ENCODE data around the gene NPAS1.
"Not testable (repeated sequence)": the region's sequence is repeated elsewhere in the genome, so short reads cannot be mapped to it uniquely, and the experiment has no call there.

The NPAS1 gene

DNA sequence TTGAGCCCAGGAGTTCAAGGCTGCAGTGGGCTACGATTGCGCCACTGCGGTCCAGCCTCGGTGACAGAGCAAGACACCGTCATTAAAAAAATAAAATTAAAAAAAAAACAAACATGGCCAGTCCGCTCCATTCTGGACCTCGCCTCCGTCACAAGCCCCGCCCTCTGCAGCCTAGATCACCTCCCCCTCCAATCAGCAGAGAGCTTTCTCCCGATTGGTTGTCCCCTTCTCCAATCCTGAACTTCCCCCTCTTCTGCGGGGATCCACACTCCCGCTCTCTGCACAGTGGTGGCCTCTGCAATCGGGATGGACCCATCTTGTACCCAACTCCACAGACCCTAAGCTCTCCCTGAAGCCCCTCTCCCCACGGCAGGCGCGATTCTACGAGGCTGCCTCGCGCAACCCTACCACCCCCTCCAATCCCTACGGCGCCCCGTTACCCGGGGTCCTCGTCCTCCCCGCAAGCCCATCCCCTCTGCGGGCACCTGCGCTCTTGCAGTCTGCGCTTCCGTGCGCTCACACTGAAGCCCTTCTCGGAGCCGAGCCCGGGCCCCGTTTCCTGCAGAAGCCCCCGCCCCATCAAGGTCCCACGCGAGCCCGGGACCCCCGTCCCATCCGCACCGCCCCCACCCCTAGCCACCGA, 28.2 kb downstream of the NPAS1 start:
- peak; percentile 46 for DNase-seq

DNA sequence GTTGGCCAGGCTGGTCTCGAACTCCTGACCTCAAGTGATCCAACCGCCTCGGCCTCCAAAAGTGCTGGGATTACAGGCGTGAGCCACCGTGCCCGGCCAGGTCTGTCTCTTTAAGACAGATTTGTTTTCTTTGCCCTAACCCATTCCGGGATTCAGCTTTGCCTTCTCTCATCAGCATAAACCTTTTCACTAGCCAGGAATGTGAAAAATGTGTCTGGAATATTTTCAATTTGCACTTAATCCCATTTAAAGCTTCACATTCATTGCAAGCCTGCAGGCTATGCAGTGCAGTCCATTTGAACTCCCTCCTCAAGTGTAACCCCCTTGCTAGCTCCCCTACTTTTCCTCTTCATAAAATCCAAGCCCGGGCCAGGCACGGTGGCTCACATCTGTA, 29.7 kb downstream of the NPAS1 start:
- no peak for DNase-seq

DNA sequence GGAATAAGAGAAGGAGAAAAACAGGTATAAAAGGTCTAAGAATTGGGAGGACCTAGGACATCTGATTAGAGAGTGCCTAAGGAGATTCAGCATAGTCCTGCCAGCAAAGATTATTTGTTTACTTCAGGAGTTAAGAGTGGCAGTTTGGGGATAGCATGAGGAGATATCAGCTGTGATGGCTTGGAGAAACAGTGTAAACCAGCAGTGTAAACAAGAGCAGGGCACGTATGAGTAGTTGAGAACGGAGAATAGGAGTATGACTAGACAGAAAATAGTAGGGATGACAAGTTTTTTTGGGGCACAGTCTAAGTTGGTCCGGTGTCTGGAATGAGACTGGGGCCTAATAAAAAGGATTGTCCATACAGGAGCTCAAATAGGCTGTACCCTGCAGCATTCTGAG, 30.9 kb downstream of the NPAS1 start:
- DNase-seq: not testable (repeated sequence)

DNA sequence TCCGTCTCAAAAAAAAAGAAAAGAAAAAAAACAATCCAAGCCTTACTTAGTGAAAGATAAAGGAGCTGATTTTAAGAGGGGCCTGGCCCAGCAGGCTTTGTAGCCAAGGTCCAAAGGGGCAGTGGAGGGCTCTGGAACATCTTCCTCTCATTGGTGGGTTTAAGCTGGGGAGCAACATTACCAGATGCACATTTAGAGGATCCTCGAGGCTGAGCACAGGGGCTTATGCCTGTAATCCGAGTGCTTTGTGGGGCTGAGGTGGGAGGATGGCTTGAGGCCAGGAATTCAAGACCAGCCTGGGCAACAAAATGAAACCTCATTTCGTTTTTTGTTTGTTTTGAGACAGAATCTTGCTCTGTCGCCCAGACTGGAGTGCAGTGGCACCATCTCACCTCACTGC, 36.8 kb downstream of the NPAS1 start:
- DNase-seq: no peak

DNA sequence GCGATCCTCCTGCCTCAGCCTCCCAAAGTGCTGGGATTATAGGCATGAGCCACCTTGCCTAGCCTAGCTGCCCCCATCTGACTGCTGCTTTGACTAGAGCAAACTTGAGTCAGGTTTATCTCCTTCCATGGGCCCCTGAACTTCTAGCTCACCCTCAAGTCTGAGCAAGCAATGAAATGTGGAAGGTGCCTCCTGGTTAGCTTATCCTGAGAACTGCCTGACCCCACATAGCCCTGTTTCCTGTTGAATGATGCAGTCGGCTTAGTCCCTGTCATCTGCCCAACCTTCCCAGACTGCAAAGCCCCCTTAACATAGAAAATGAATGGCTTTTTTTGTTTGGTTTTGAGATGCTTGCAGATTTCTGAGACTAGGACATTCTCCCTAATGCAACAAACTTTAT, 37.7 kb downstream of the NPAS1 start:
- no peak for DNase-seq

DNA sequence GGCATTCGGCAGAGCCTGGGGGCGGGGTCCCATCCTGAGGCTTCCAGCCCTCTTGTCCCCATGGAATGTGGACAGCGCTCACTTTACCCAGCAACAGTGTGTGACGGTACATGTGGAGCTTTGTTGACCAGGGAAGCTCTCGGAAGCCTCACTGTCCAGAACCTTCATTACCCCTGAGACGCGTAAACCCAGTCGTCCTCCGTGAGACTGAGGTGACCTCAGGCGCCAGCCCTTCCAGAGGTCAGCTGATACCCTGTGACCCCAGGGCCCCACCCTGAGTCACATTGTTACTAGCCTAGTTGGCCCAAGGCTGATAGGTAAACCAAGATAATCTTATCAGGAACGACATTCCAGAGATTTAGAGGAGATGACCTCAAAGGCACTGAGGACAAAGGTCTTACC, 39.0 kb downstream of the NPAS1 start:
- no peak for DNase-seq

DNA sequence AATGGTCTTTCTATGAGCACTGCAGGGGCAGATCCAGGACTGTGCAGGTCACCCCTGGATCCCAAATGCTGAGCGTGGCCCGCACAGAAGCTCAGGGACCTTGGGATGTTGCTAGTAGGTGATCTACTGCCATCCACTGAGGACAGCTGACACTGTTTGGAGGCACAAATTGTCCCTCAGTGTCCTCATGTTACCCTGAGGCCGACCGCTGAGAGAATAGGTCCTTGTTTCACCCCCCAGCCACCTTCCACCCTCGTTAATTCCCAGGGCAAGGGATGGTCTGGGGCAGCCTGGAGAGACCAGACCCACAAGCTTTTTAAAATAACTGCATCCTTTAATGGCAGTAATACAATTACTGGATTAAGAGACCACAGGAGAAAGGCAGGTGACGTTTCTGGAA, 44.2 kb downstream of the NPAS1 start:
- no peak for DNase-seq

DNA sequence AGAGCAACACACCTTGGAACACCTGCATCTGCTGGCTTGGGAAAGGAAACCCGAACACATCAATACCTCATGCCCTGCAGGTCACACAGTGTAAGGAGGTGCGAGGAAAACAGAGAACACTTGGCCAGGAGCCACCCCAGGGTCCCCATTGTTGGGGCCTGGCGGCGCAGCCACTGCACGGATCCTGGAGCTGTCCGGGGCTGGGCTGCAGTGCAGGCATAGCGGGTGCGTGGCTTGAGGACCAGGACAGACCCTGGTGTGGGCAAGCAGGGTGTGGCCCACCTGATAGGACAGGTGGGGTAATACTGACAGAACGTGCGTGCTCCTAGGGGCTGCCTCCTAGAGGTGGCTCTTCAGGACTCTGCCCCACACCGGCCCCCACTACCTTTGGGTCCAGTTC, 45.6 kb downstream of the NPAS1 start:
- no peak for DNase-seq

DNA sequence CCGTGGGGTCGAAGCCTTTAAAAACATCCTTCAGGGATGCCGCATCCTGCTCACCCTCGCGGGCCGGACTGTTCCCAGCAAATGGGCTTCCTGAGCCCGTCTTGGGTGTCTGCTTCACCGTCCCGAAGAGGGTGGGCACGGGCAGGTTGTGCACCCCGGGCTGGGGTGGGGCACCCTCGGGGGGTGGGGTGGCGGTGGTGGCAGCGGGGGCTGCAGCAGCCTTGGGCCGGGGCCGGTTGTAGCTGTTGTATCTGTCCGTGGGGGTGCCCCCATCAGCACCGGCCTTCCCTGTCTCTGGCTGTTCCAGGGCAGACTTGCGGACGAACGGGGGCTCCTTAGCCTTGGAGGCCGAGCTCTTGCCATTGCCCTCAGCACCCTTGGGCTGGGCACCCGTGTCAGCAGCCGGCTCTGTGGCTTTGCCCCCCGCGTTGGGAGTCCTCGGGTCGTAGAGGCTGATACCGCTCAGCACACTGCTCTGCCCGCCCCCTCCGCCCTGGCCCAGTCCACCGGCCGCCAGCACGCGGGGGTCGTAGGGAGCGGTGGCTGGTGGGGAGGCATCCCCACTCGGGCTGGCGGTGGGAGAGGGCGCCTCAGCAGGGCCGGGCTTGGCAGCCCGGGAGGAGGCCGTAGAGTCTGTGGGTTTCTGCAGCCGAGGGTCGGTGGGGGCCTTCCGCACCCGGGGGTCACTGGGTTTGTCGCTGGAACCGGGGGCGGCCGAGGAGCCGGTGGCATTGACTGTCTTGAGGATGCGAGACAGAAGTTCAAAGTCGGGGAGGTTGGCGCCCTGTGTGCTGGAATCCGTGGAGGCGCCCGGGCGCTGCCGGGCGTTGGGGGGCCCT, 47.0 kb downstream of the NPAS1 start:
- DNase-seq: no peak

DNA sequence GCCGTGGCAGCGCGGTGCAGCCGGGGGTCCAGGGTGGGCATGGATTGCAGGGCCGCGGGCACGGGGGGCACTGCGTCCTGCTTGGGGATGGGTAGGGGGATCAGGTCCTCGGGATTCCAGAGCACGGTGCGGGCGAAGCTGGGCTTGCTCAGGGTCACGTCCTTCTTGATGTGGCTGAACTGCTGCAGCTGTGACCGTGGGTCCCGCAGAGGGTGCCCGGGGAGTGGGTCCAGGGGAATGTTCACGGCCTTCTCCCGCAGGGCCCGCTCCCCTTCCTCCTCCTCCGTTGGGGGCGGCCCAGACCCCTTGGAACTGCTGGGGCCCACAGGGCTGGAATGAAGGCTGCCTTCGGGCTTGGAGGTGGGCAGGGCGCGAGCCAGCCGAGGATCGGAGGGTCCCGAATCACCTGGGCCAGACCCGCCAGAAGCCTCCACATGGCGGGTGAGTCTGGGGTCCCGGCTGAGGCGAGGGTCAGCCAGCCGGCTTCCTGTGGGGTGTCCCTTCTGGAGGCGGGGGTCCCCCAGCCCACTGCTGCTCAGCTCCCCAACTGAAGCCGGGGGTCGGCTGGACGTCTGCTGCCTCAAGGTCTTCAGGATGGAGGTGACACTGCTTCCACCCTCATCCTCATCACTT, 47.7 kb downstream of the NPAS1 start:
- no peak for DNase-seq

DNA sequence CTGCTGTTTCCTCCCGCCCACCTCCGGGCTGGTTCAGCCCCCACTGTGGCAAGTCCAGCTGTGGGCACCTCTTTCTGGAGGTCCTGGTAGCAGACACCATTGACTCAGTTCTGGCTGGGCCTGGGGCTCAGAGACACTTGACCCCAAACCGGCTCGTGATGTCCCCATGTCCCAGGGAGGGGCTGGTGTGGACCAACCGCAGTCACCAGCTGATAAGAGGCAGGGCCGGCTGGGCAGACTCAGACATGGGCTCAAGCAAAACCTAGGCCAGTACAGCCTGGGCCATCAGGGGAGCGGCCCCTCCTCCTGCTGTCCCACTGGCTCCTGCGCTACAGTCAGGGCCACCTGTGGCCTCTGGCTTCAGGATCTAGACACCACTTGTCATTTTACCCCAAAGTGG, 48.6 kb downstream of the NPAS1 start:
- no peak for DNase-seq

DNA sequence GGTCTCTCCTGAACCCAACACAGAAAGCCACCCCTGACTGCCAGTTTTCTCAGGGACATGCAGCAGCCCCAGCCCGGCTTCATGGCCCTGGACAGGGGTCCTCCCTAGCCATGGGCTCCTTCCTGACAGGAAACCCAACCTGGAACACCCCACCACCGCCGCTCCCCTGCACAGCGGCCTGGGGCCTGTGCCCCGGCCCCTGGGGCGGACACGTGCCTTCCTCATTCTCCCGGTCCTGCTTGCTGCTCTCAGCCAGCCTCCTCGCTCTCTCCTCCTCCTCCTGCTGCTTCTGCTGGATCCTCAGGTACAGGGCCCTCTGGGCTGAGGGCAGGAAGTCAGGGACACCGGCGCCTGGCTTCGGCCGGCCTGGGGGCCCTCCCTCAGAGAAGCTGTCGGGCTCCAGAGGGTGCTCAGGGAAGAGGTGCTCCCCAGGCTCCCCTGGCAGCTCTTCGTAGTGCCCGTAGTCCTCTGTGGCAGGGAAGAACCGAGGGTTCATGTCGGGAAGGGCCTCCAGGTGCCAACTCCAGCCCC, 49.3 kb downstream of the NPAS1 start:
- DNase-seq: no peak

DNA sequence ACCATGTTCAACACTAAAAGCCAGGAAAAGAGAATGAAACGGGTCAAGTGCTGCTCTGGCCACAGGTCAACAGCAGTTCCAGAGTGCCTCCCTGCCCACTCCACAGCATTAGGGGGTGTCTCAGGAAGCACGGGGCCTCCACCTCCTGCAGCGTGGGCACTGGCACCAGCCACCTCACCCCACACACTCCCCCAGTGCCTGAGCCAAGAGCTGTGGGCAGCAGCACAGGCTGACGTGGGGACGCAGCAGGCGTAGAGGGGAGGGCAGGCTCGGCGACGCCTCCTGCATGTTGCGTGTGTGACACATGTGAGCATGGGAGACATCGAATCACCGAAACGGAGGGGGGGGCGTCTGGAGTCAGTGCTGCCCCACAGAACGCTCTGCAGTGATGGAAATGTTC, 50.2 kb downstream of the NPAS1 start:
- DNase-seq: no peak

DNA sequence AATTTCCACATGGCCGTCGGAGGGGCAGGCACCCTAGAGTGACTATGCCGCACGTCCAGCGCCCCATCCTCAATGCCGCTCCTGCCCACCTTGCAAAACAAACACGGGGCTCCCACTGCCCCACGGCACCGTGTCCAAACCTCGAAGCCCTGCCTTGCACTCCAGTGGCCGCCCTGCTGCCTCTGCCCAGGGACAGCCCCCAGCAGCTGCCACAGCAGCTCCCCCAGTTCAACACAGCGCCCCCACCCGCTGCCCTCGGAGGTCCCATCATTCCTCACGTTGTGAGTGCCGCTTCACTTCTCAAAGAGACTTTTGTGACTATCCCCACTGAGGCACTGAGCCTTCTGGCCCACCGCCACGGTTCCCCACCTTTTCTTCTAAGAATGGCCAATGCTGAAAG, 51.1 kb downstream of the NPAS1 start:
- no peak for DNase-seq

DNA sequence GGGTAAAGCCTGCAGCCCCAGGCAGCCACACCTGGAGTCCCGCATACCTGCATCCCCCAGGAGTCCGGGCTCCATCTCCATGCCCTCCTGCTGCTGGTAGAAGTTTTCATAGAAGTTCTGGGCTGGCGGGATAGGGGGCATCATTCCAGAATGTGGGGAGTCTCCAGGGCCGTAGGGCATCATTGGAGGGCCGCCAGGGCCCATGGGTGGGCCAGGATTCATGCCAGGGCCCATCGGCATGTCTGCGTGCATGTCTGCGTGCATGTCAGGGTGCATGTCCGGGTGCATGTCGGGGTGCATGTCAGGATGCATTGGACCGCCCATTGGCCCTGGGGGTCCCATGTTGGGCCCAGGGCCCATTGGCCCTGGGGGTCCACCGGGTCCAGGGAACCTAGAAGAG, 52.1 kb downstream of the NPAS1 start:
- DNase-seq: no peak

DNA sequence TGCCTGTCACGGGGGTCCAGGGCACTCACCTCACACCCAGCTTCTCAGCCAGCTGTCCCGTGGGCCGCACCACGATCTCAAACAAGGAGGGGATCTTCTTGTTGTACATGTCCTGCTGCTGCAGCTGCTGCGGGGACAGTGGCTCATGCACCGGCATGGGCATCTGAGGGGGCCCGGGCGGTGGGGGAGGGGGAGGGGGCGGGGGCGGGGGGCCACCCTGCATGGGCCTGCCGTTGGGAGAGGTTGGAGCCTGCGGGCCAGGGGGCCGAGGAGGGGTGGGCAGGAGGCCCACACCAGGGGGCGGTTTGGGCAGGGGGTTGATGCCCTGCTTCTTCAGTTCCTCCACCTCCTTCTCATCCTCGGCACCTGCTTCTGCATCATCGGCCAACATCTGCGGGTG, 52.7 kb downstream of the NPAS1 start:
- no peak for DNase-seq

DNA sequence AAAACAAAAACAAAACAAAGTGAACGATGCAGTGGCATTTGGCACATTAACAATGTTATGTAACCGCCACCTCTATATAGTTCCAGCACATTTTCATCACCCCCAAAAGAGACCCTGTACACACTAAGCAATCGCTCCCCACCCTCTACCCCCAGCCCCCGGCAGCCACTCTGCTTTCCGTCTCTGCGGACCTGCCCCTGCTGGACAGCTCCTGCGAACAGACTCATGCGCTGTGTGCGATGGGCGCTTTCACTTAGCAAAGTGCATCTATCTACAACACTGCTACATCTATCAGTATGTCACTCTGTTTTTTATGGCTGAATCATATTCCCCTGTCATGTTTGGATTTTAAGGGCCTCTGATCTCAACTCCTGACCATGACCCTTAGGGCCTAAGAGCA, 53.9 kb downstream of the NPAS1 start:
- no peak for DNase-seq

DNA sequence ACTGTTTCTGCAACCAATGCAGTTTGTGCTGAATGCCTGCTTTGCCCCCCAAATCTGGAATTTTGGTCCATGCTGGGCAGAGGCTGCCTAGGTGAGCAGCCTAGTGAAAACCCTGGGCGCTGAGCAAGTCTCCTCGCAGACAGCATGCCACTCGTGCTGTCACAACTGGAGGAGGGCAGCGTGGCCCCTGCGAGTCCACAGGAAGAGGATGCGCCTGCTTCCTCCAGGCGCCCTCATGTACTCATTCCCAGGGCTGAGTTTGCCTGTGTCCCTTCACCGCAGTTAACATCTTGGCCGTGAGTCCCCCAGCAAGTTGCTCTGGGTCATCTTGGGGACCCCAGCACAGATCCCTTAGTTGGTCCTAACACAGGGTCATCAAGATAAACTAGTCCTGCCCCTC, 55.0 kb downstream of the NPAS1 start:
- no peak for DNase-seq

DNA sequence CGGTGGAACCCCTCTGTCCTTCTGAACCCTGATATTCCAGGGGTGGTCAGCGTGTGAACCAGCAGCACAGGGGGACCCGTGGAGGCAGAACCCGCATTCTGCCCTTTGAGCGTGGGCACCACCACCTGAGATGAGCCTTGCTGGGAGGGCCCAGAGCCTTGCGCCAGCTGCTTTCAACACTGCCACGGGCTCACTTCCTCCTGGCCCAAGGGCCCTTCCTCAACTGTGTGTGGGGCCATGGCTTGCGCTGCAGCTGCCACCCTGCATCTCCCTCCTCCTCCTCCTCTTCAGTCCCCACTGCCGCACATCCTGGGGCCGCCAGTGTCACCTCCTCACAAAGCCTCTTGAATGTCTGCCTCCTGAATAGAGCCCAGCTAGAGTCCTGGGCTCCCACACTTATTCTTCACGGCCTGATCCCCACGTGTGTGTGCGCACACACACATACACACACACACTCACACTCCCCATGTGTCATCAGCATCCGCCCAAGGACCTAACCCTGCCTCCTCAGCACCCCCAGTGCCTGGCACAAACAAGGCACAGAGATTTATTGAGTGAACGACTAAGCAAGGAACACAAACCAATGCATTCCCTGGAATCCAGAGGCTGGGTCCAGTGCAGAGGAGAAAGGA, 55.7 kb downstream of the NPAS1 start:
- no peak for DNase-seq

DNA sequence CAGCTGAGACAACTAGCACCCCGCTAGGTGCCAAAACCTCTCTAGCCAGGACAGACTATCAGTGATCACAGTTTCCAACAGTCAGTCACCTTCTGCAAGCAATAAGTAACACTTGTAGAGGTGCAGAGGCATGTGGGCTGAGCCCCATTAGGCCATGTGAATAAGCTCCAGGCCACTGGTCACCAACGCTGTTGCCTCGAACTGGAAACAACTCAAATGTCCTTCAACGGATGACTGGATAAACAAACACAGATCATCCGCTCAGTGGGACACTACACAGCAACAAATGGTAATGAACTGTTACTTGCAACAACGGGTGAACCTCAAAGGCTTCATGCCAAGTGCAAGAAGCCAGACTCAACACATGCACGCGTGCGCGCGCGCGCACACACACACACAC, 56.3 kb downstream of the NPAS1 start:
- no peak for DNase-seq

DNA sequence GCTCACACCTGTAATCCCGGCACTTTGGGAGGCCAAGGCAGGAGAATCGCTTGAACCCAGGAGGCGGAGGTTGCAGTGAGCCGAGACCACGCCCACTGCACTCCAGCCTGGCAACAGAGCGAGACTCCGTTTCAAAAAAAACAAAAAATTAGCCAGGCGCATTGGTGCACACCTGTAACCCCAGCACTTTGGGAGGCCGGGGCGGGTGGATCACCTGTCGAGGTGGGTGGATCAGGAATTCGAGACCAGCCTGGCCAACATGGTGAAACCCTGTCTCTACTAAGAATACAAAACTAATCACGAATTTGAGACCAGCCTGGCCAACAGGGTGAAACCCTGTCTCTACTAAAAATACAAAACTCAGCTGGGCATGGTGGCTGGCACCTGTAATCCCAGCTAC, 58.7 kb downstream of the NPAS1 start:
- DNase-seq: not testable (repeated sequence)

DNA sequence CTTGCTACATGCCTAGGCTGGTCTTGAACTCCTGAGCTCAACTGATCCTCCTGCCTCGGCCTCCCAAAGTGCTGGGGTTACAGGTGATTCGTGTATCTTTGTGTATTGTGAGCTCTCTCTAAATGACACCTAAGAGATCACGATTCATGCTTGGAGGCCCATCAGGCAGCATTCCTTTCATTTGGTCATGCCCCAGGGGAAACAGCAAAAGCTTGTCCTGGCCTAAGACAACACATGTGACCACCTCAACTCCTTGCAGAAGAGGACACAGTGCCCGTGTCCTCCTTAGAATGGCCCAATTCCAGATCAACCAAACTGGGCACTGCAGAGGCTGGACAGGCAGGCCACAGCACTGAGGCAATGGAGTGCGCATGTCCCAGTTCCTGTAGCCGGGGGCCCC, 61.5 kb downstream of the NPAS1 start:
- DNase-seq: no peak

DNA sequence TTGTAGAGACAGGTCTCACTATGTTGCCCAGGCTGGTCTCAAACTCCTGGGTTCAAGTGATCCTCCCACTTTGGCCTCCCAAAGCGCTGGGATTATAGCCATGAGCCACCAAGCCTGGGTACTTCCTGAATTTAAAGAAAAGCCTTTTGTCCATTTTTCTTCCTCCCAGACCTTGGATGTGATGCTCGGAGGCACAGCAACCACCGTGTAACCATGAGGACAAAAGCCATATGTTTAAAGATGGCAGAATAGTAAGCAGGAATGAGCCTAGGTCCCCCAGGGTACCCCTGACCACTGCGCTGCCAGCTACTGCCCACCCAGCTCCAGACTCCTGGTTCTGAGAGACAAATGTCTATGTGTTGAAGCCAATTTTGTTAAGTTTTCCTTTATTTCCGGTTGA, 62.9 kb downstream of the NPAS1 start:
- DNase-seq: no peak

All from activated CD4-positive, alpha-beta T cell treated with anti-CD3 and anti-CD28 coated beads, Interleukin-2, amount 50 U/mL, for 1 hour (primary cell).